ENCODE measurements around the gene SFMBT2.

SFMBT2 gene

DNA sequence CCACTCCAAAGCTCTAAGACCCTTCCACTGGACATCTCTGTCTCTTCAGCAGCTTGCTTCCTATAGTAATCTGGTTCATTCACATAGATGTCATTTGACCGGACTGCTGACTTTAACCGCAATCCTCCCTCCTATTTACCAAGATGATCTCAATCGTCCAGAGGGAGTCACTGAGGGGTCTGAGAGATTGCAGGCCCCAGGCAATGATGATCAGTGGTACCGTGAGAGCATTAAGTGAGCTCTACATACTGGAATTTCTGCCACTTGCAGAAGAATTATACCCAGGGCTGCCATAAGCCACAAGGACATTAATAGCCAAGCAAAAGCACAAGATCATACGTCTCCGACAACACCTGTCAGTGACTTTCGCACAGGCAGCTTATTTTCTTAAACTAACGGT lies 245.9 kb downstream of the SFMBT2 start:
- no peaks in the 10 kb centered on the region for H3K9me3 ChIP-seq (ENCODE audit: control insufficient read depth, insufficient read depth, low read length)
- H3K9me2 ChIP-seq (replicated peaks; ENCODE audit: control insufficient read depth, low read length), result no peaks in the 10 kb centered on the region
- no peak overlapping the region for H3K27ac ChIP-seq (ENCODE audit: low read depth, low read length)
- no peaks in the 10 kb centered on the region for H4K20me1 ChIP-seq (ENCODE audit: control insufficient read depth, insufficient read depth, low read depth, low read length)
- H3K4me2 ChIP-seq (ENCODE audit: low read length), result no peak overlapping the region
- H3K4me1 ChIP-seq (ENCODE audit: control insufficient read depth, low read length), result peaks cover 5% of the 10 kb centered on the region
- H3K4me3 ChIP-seq (ENCODE audit: low read length), result no peak overlapping the region
- no peaks in the 10 kb centered on the region for H3K79me2 ChIP-seq (ENCODE audit: control insufficient read depth, low read length)
- no peaks in the 10 kb centered on the region for H3K27me3 ChIP-seq (ENCODE audit: control insufficient read depth, low read length)
- no peaks in the 10 kb centered on the region for H3F3A ChIP-seq (ENCODE audit: control insufficient read depth, insufficient read depth)
- TF ChIP-seq EZH2phosphoT487 (IDR thresholded peaks at IDR 0.05; ENCODE audit: borderline replicate concordance, low read length), result no peak
- TF ChIP-seq, protein P1, sequence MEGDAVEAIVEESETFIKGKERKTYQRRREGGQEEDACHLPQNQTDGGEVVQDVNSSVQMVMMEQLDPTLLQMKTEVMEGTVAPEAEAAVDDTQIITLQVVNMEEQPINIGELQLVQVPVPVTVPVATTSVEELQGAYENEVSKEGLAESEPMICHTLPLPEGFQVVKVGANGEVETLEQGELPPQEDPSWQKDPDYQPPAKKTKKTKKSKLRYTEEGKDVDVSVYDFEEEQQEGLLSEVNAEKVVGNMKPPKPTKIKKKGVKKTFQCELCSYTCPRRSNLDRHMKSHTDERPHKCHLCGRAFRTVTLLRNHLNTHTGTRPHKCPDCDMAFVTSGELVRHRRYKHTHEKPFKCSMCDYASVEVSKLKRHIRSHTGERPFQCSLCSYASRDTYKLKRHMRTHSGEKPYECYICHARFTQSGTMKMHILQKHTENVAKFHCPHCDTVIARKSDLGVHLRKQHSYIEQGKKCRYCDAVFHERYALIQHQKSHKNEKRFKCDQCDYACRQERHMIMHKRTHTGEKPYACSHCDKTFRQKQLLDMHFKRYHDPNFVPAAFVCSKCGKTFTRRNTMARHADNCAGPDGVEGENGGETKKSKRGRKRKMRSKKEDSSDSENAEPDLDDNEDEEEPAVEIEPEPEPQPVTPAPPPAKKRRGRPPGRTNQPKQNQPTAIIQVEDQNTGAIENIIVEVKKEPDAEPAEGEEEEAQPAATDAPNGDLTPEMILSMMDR (IDR thresholded peaks at IDR 0.05; ENCODE audit: low read depth, low read length, poor library complexity, severe bottlenecking), result no peak
- H3K36me3 ChIP-seq (ENCODE audit: control insufficient read depth, low read length), result peaks cover 26% of the 10 kb centered on the region

DNA sequence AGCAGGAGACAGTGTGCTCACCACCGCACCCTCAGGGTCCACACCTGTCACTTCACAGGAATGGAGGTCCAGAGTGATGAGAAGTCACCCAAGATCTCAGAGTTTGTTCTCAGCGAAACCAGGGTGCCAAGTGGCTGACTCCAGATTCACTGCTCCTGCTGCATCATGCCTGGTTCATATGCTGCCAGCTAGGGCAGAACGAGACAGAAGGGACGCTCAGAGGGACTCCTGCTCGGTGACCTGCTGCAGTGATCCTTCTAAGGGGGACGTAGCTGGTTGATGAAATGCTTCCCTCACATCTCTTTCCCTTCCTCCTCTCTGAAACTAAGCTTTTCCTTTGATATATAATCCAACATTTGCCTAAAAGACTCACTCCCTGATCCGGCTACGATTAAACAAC lies 248.5 kb downstream of the SFMBT2 start:
- Histone ChIP-seq H3K9me2 (replicated peaks; ENCODE audit: control insufficient read depth, low read length) (no peaks in the 10 kb centered on the region), H3K4me1 (ENCODE audit: control insufficient read depth, low read length) (peaks cover 23% of the 10 kb centered on the region), H3K4me3 (ENCODE audit: low read length) (no peak overlapping the region), H4K20me1 (ENCODE audit: control insufficient read depth, insufficient read depth, low read depth, low read length) (no peaks in the 10 kb centered on the region), H3K27me3 (ENCODE audit: control insufficient read depth, low read length) (no peaks in the 10 kb centered on the region), H3F3A (ENCODE audit: control insufficient read depth, insufficient read depth) (peaks cover 6% of the 10 kb centered on the region; the same call in 1 of the 2 replicates), H3K4me2 (ENCODE audit: low read length) (no peak overlapping the region), H3K36me3 (ENCODE audit: control insufficient read depth, low read length) (peaks cover 23% of the 10 kb centered on the region), H3K27ac (ENCODE audit: low read depth, low read length) (no peak overlapping the region), H3K9me3 (ENCODE audit: control insufficient read depth, insufficient read depth, low read length) (no peaks in the 10 kb centered on the region), H3K79me2 (ENCODE audit: control insufficient read depth, low read length) (no peaks in the 10 kb centered on the region)
- no peak for TF ChIP-seq EZH2phosphoT487 (IDR thresholded peaks at IDR 0.05; ENCODE audit: borderline replicate concordance, low read length)
- TF ChIP-seq, protein P1 (IDR thresholded peaks at IDR 0.05; ENCODE audit: low read depth, low read length, poor library complexity, severe bottlenecking), result no peak

DNA sequence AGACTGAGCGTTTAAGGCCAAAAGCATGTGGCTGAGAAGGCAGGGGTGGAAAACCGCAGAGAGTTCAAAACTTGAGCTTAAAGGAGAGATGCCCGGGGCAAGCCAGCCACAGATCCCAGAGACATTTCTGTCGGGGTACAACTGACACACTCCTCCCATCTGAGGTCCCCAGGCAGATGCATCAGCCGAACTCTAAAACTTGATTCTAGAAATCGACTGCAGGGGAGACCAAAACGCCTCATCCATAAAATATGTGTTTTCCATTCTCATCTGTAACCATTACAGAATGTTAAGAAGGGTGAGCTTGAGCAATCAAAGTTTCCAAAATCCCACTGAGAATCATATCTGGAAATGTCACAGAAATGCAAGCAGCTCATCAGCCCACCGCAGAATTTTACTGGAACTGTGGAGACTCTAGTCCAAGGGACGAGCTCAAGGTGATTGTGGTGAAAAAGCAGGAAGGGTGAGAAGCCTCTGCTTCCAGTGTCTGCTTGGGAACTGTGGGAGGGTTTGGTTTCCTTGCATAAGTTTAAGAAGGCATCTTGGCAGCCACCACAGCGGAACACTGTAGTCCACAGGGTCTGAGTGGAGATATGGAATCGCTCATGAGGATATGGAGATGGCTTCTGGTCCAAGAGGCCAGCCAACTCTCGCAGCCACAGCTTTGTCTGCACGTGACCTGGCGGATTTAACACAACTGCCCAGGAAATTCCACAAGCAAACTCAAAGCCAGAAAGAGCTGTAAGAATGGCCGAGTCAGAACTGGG lies 249.2 kb downstream of the SFMBT2 start:
- Histone ChIP-seq H4K20me1 (ENCODE audit: control insufficient read depth, insufficient read depth, low read depth, low read length) (no peaks in the 10 kb centered on the region), H3K4me3 (ENCODE audit: low read length) (no peak overlapping the region), H3F3A (ENCODE audit: control insufficient read depth, insufficient read depth) (peaks cover 6% of the 10 kb centered on the region; the same call in 1 of the 2 replicates), H3K9me3 (ENCODE audit: control insufficient read depth, insufficient read depth, low read length) (no peaks in the 10 kb centered on the region), H3K27me3 (ENCODE audit: control insufficient read depth, low read length) (no peaks in the 10 kb centered on the region), H3K27ac (ENCODE audit: low read depth, low read length) (no peak overlapping the region), H3K9me2 (replicated peaks; ENCODE audit: control insufficient read depth, low read length) (no peaks in the 10 kb centered on the region), H3K79me2 (ENCODE audit: control insufficient read depth, low read length) (no peaks in the 10 kb centered on the region), H3K36me3 (ENCODE audit: control insufficient read depth, low read length) (peaks cover 23% of the 10 kb centered on the region), H3K4me2 (ENCODE audit: low read length) (no peak overlapping the region), H3K4me1 (ENCODE audit: control insufficient read depth, low read length) (peaks cover 30% of the 10 kb centered on the region)
- no peak for TF ChIP-seq EZH2phosphoT487 (IDR thresholded peaks at IDR 0.05; ENCODE audit: borderline replicate concordance, low read length)
- TF ChIP-seq, protein P1 (IDR thresholded peaks at IDR 0.05; ENCODE audit: low read depth, low read length, poor library complexity, severe bottlenecking), result no peak
